Activated CD4-positive, alpha-beta T cell treated with anti-CD3 and anti-CD28 coated beads, Interleukin-2, amount 10 ng/mL, durations not matched to agents 7 days and 5 days (primary cell): Measurements from ENCODE around the gene HIF1A. TPM values are rescaled to one million over a fixed set of nuclear protein-coding genes. Genes with fewer than 3 reads are reported as not detected.
"Not testable (repeated sequence)": the region's sequence is repeated elsewhere in the genome, so short reads cannot be mapped to it uniquely, and the experiment has no call there.

Experiments used
- CTCF ChIA-PET: fragments of 350-600 bp; sonication (Branson Sonifier 250); formaldehyde crosslinking; loops from one replicate; lab custom pipeline; 2021; ENCODE audit warnings: antibody characterized with exemption; lab: Charles Lee
- POLR2A ChIA-PET: fragments of 350-600 bp; sonication (Branson Sonifier 250); formaldehyde crosslinking; loops from one replicate; lab custom pipeline; 2021; ENCODE audit warnings: antibody characterized with exemption; lab: Charles Lee
- DNase-seq: peaks from one replicate; pipeline ENCODE4 v3.0.0-alpha.2; 2020
- H3K27ac Mint-ChIP-seq: one replicate; pipeline ENCODE4 v1.8.0; 2021; ENCODE audit warnings: mild to moderate bottlenecking, moderate library complexity, mixed read lengths
- H3K27me3 Mint-ChIP-seq: one replicate; pipeline ENCODE4 v1.8.0; 2021; ENCODE audit warnings: mixed read lengths
- H3K36me3 Mint-ChIP-seq: one replicate; pipeline ENCODE4 v1.8.0; 2021; ENCODE audit warnings: low read depth, mixed read lengths
- H3K4me1 Mint-ChIP-seq: one replicate; pipeline ENCODE4 v1.8.0; 2021; ENCODE audit warnings: mixed read lengths
- H3K4me3 Mint-ChIP-seq: one replicate; pipeline ENCODE4 v1.8.0; 2021; ENCODE audit warnings: mild to moderate bottlenecking, moderate library complexity, mixed read lengths
- H3K9me3 Mint-ChIP-seq: one replicate; pipeline ENCODE4 v1.8.0; 2021; ENCODE audit warnings: mixed read lengths
- total RNA-seq, 2 experiments: library from RNA; stranded (reverse); gene quantifications; one replicate each; pipeline ENCODE4 v1.2.3, GENCODE V29; 2021

HIF1A gene
- total RNA-seq, 2 experiments from 2014 or later, result 97.0 to 116 TPM

DNA sequence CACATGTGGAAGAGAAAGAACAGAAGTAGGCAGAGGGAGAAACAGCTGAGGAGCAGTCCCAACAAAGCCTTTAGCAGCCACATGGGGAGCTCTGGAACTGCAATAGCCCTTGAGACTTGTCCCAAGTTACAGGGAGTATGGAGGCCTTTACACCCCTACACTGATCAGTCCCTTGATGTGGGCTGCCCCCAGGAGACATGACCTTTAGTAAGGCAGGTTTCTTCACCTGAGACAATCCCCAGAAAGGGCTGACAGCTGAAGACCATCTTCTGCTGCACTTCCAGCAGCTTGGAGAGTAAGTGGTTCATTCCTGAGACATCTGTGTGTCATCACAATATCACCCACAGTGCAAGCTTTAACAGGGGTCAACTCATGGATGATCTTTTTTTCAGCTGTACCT, 58.3 kb downstream of the HIF1A start:
- no peak overlapping the region for H3K27ac Mint-ChIP-seq
- peaks cover 31% of the 10 kb centered on the region for H3K4me1 Mint-ChIP-seq
- no peak for DNase-seq
- ChIA-PET CTCF (interaction anchor here (0.7 to 1.3 kb wide), 2 partner anchors 9 to 12 kb away, joined by 3 to 4 read pairs; no protein-coding TSS in a partner anchor), POLR2A (no interaction called here)
- peaks cover 2% of the 10 kb centered on the region for H3K9me3 Mint-ChIP-seq
- no peak overlapping the region for H3K4me3 Mint-ChIP-seq
- peaks cover 18% of the 10 kb centered on the region for H3K36me3 Mint-ChIP-seq
- peaks cover 7% of the 10 kb centered on the region for H3K27me3 Mint-ChIP-seq

DNA sequence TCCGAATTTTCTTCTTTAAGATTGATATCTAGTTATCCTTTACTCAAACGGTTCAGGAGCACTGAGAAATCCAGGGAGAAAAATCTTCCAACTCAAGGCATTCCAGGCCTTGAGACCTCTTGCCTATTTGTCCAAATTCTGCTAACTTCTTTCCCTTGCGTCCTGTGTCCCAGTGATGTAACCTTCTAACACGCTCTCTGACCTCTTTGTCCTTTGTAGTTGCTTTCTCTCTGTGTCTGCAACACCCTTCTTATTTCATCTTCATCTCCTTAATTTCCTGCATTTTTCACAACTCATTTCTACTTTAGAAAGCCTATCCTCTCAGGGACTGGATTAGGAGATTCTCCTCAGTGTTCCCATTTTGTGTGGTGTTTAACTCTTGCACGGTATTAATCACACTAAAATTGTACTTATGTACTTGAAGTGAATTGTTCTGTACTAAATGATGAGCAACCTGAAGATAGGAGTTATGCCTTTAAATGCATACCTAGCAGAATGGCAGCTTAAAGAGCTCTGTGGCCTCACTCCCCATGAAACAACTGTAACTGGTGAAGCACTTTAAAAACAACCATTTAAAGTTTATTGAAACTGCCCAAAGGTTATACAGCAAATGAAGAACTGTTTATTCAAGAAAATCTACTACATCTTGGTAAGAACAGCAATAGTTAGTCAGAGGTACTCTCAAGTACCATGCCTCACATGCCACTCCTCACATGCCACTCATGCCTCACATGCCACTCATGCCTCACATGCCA, 59.5 kb downstream of the HIF1A start:
- no peak for DNase-seq
- H3K4me1 Mint-ChIP-seq, result peaks cover 25% of the 10 kb centered on the region
- ChIA-PET POLR2A (no interaction called here), CTCF (interaction anchor here (1.3 kb wide), 1 partner anchor 10 kb away, joined by 4 read pairs; no protein-coding TSS in a partner anchor)
- H3K27ac Mint-ChIP-seq, result no peak overlapping the region
- peaks cover 7% of the 10 kb centered on the region for H3K27me3 Mint-ChIP-seq
- H3K36me3 Mint-ChIP-seq, result peaks cover 12% of the 10 kb centered on the region
- H3K9me3 Mint-ChIP-seq, result peaks cover 2% of the 10 kb centered on the region
- H3K4me3 Mint-ChIP-seq, result no peak overlapping the region

DNA sequence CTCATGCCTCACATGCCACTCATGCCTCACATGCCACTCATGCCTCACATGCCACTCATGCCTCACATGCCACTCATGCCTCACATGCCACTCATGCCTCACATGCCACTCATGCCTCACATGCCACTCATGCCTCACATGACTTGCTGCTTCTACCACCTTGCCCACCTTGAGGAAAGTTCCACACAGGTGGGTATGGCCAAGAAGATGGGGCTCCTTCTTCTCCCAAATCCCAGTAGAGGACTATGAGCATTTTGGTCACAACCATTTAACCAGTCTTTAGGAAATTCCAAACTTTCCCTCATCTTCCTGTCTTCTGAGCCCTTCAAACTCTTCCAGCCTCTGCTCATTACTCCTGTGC, 60.0 kb downstream of the HIF1A start:
- H3K27me3 Mint-ChIP-seq, CTCF ChIA-PET, H3K27ac Mint-ChIP-seq, H3K9me3 Mint-ChIP-seq, DNase-seq, POLR2A ChIA-PET, H3K4me3 Mint-ChIP-seq, H3K36me3 Mint-ChIP-seq: not testable (repeated sequence)
- H3K4me1 Mint-ChIP-seq, result peaks cover 20% of the 10 kb centered on the region

DNA sequence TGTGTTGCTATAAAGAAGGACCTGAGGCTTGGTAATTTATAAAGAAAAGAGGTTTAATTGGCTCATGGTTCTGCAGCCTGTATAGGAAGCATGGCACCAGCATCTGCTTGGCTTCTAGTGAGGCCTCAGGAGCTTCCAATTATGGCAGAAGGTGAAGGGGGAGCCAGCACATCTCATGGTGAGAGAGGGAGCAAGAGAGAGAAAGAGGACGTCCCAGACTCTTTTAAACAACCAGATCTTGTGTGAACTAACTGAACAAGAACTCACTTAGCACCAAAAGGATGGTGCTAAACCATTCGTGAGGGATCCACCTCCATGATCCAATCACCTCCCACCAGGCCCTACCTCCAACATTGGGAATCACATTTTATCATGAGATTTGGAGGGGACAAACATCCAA, 60.8 kb downstream of the HIF1A start:
- H3K27me3 Mint-ChIP-seq, result peaks cover 7% of the 10 kb centered on the region
- ChIA-PET POLR2A (no interaction called here), CTCF (no interaction called here)
- H3K4me3 Mint-ChIP-seq, result no peak overlapping the region
- H3K27ac Mint-ChIP-seq, result no peak overlapping the region
- H3K9me3 Mint-ChIP-seq, result peaks cover 2% of the 10 kb centered on the region
- peaks cover 6% of the 10 kb centered on the region for H3K36me3 Mint-ChIP-seq
- no peak for DNase-seq
- H3K4me1 Mint-ChIP-seq, result peaks cover 18% of the 10 kb centered on the region

DNA sequence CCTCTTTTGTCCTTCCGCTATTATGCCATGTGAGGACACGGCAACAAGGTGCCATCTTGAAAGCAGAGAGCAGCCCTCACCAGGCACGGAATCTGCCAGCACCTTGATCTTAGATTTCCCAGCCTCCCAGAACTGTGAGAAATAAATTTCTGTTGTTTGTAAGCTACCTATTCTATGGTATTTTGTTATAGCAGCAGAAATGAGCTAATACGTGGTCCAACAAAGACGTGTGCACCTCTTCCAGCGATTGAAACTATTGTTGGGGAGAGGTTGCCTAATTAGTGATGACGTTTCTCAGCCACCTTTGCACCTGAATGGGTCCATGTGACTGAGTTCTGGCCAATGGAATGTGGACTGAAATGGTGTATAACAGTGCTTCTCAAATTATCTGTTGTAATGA, 64.6 kb downstream of the HIF1A start:
- Mint-ChIP-seq H3K4me3 (no peak overlapping the region), H3K4me1 (peaks cover 35% of the 10 kb centered on the region), H3K27ac (no peak overlapping the region), H3K27me3 (peaks cover 3% of the 10 kb centered on the region), H3K36me3 (peaks cover 3% of the 10 kb centered on the region), H3K9me3 (peaks cover 2% of the 10 kb centered on the region)
- ChIA-PET POLR2A (no interaction called here), CTCF (interaction anchor here (1.0 kb wide), 1 partner anchor 16 kb away, joined by 3 read pairs; no protein-coding TSS in a partner anchor)
- DNase-seq, result no peak

DNA sequence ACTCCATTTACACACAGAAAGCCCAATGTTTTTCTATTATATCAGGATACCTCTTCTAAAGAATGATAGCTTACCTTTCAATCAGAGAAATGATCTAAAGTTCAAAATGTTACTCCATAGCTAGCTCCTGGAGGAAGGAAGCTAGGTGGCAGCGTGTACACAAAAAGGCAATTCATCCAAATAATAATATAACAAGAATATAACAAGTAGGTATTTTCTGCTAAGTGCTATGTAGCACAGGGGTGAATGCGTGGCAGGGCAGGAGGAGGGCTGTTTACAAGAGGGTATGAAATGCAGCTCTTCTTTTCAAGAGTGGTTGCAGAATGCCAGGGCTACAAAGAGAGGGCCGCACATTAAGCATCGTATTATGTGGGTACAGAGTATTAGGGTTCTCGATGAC, 66.2 kb downstream of the HIF1A start:
- ChIA-PET POLR2A (interaction anchor here (0.6 to 1.0 kb wide), 3 partner anchors 12 to 66 kb away, joined by 3 to 6 read pairs (median 6); partner anchors contain the start of gene HIF1A), CTCF (interaction anchor here (1.0 to 3.3 kb wide), 7 partner anchors 11 to 76 kb away, joined by 3 to 24 read pairs (median 3); no protein-coding TSS in a partner anchor)
- H3K4me1 Mint-ChIP-seq, result peaks cover 49% of the 10 kb centered on the region
- no peaks in the 10 kb centered on the region for H3K9me3 Mint-ChIP-seq
- DNase-seq, result no peak
- H3K36me3 Mint-ChIP-seq, result peaks cover 3% of the 10 kb centered on the region
- H3K4me3 Mint-ChIP-seq, result peak overlapping the region; percentile 98
- peaks cover 1% of the 10 kb centered on the region for H3K27me3 Mint-ChIP-seq
- peak overlapping the region; percentile 98 for H3K27ac Mint-ChIP-seq

DNA sequence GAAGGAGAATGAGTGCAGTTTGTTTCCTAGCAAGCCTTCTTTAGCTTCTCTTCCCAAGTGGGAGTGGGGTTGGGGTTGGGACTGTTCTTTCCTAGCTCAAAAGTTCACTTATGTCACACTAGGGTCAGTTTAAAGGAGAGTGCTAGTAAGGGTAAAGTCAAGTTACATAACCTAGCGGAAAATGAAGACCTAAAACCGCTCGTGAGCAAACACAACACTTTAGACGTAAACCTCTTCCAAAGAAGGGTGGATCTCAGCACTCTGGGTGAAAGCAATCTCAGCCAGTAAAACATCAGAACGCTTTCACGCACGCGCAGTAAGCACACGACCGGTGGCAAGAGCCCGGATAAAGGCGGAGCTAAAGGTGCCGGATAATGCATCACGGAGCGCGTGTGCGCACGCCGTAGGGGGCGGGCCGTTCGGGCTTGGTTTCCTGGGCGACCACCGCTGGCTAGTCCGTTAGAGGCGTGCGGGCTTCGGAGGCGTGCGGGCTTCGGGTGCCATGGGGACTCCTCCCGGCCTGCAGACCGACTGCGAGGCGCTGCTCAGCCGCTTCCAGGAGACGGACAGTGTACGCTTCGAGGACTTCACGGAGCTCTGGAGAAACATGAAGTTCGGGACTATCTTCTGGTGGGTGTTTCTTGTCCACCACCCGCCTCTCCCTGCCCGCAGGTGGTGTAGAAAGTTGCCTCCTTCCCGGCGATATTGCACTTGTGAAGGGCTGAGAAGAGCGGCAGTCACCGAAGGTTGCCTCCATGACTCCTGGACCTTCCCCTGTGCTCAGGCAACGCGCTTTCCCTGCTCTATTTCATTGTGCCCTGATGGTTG, 66.9 kb downstream of the HIF1A start, which contains the start of gene SNAPC1:
Gene SNAPC1, plus strand, starts transcription at position 462 of the 828 bp plus-strand sequence. Its CDS starts 41 bp downstream, at position 503.
- Mint-ChIP-seq H3K27me3 (peaks cover 1% of the 10 kb centered on the region), H3K4me3 (peak within 1 kb of the TSS; percentile 98), H3K4me1 (peaks cover 51% of the 10 kb centered on the region), H3K9me3 (no peaks in the 10 kb centered on the region), H3K36me3 (peaks cover 3% of the 10 kb centered on the region), H3K27ac (peak within 1 kb of the TSS; percentile 98)
- CTCF ChIA-PET, result interaction anchor here (1.0 to 3.3 kb wide), 7 partner anchors 10 to 75 kb away, joined by 3 to 24 read pairs (median 3); no protein-coding TSS in a partner anchor
- POLR2A ChIA-PET, result interaction anchor here (0.6 to 1.0 kb wide), 4 partner anchors 13 to 208 kb away, joined by 3 to 6 read pairs (median 4); partner anchors contain the start of gene HIF1A
- DNase-seq, result peak; percentile 99

DNA sequence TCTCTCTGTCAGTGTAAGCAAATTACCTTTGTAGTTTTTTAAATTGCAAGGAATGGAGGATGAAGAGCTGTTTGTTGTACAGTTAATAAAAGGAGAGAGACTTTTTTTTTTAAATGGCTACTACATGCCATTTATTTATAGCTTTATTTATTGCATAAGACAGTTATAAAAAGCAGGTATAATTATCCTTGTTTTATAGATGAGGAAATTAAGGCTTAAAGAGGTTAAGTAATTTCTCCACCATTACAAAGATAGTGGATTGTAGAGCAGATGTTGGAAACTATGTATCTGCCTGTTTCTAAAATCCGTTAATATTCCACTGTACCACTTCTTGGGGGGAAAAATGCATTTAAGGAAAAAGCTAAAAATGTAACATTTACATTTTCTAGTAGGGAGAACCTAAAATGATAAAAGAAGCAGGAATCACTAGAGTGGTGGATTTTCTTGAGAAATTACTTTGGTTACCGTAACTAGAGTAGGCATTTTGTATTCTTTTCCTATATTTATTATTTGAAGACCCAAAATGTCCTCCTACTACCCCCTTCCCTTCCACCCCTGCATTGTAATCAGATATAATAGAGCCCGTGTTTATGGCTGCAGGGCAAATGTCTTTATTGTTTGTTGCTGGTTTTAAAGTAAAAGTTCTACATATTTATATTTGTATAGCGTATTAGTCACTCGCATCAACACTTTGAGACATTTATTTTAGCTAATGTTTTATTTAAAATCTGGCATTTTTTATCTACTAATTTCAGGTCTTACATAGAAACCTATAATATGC, 69.2 kb downstream of the HIF1A start:
- H3K4me3 Mint-ChIP-seq, result peak overlapping the region; percentile 30
- no peak for DNase-seq
- ChIA-PET POLR2A (interaction anchor here (0.7 kb wide), 1 partner anchor 45 kb away, joined by 3 read pairs; no protein-coding TSS in a partner anchor), CTCF (interaction anchor here (0.5 kb wide), 1 partner anchor 39 kb away, joined by 5 read pairs; no protein-coding TSS in a partner anchor)
- peaks cover 13% of the 10 kb centered on the region for H3K36me3 Mint-ChIP-seq
- peaks cover 51% of the 10 kb centered on the region for H3K4me1 Mint-ChIP-seq
- no peaks in the 10 kb centered on the region for H3K27me3 Mint-ChIP-seq
- H3K27ac Mint-ChIP-seq, result no peak overlapping the region
- H3K9me3 Mint-ChIP-seq, result no peaks in the 10 kb centered on the region

DNA sequence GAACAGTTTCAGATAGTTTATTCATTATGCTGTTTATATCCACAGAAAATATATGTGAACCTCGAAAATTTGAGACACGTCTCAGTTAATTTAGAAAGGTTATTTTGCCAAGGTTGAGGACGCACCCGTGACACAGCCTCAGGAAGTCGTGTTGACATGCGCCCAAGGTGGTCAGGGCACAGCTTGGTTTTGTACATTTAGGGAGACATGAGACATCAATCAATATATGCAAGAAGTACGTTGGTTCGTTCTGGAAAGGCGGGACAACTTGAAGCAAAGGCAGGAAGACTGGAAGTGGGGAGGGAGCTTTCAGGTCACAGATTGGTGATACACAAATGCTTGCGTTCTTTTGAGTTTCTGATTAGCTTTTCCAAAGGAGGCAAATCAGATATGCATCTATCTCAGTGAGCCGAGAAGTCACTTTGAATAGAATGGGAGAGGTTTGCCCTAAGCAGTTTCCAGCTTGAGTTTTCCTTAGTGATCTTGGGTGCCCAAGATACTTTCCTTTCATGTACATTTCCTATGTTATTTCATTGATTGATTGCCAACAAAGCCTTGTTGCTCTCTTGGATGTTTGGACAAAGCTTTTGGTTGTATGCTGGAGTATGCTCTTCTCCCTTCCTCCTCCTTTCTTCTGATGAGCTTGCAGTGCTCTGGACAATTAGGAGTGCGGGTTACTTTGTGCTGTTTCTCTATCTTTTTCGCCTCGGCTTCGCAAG, 70.1 kb downstream of the HIF1A start:
- DNase-seq, result no peak
- Mint-ChIP-seq H3K9me3 (no peaks in the 10 kb centered on the region), H3K4me3 (no peak overlapping the region), H3K36me3 (peaks cover 16% of the 10 kb centered on the region), H3K4me1 (peaks cover 51% of the 10 kb centered on the region), H3K27me3 (no peaks in the 10 kb centered on the region), H3K27ac (no peak overlapping the region)
- ChIA-PET POLR2A (no interaction called here), CTCF (interaction anchor here (1.0 kb wide), 1 partner anchor 34 kb away, joined by 4 read pairs; no protein-coding TSS in a partner anchor)

DNA sequence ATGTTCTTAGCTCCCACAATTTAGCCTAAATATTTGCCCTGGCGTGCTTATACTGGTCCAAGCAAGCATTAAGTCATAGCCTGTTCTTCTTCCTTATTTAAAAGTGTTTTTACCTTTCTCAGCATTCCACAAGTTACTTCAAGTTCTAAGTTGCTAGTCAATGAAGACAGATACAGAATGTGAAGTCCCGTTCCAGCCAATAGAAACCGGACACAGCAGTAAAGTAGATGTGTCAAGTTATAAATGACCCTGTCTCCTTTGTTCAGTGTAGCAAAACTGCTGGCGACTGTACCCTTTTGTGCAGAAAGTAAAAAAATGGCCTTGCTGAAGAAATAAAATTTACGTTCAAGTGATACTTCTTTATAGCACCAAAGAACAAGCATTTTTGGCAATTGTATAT, 70.8 kb downstream of the HIF1A start:
- CTCF ChIA-PET, result interaction anchor here (1.0 kb wide), 1 partner anchor 34 kb away, joined by 4 read pairs; no protein-coding TSS in a partner anchor
- no peaks in the 10 kb centered on the region for H3K27me3 Mint-ChIP-seq
- DNase-seq, result no peak
- no peak overlapping the region for H3K27ac Mint-ChIP-seq
- POLR2A ChIA-PET, result no interaction called here
- H3K4me1 Mint-ChIP-seq, result peaks cover 47% of the 10 kb centered on the region
- no peaks in the 10 kb centered on the region for H3K9me3 Mint-ChIP-seq
- peaks cover 20% of the 10 kb centered on the region for H3K36me3 Mint-ChIP-seq
- H3K4me3 Mint-ChIP-seq, result no peak overlapping the region

DNA sequence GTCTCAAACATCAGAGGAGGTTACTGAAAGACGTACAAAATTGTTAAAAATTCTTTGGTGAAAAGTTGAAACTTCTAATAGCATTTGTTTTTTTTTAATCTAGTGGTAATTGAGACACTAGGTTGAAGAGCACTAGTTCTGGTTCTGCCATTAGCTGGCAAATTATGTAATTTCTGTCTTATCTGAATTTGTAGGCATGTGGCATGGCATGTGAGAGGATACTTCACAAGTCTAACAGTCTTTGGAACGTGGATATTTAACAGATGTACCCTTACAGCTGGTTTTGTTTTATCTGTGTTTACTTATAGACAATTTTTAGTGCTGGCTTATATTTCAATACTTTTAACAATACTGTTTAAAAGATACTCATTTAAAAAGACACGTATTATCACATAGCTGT, 72.9 kb downstream of the HIF1A start:
- Mint-ChIP-seq H3K4me1 (peaks cover 33% of the 10 kb centered on the region), H3K36me3 (peaks cover 31% of the 10 kb centered on the region), H3K27ac (no peak overlapping the region), H3K9me3 (no peaks in the 10 kb centered on the region), H3K4me3 (no peak overlapping the region), H3K27me3 (no peaks in the 10 kb centered on the region)
- DNase-seq, result no peak
- ChIA-PET POLR2A (no interaction called here), CTCF (no interaction called here)
